Germinal center (tissue), 1 donor: ENCODE data around the gene GPR176.

ENCODE experiments used
- DNase-seq: peaks from one replicate; pipeline ENCODE4 v3.0.0; 2012; ENCODE audit warnings: mixed read lengths, low spot score

The GPR176 gene

DNA sequence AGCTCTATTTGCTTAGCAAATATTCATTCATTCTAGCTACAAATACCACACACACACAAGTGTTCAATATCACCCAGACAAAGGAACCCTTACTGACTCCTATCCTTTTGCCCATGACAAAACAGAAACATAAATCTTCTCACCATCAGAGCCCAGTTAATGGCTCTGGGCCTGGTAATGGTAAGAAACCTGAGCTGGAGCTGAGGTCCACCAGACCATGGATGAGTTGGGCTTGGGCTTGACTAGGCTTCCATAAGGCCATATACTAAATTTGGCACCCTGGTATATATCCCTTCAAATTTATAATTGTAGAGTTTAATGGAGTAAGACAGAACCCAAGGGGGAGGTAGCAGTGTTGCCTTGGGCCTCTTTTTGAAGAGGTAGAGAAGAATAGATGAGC lies 29.4 kb downstream of the GPR176 start:
- no peak for DNase-seq

DNA sequence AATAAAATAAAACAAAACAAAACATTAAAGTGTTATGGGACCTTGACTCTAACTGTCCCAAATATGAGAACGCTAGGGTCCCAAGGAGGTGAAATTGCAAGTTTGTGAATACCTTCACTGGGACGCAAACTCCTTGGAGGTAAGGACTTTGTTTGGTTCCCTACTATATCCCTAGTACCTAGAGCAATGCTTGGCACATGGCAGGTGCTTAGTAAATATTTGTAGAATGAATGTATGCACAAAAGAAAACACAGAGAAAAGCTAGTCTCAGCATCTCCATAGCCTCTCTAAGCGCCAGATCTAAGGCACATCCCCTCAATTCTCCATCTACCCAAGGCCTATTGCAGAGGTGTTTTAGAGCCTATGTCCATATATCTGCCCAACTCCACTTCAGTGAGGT lies 30.5 kb downstream of the GPR176 start:
- DNase-seq, result no peak

DNA sequence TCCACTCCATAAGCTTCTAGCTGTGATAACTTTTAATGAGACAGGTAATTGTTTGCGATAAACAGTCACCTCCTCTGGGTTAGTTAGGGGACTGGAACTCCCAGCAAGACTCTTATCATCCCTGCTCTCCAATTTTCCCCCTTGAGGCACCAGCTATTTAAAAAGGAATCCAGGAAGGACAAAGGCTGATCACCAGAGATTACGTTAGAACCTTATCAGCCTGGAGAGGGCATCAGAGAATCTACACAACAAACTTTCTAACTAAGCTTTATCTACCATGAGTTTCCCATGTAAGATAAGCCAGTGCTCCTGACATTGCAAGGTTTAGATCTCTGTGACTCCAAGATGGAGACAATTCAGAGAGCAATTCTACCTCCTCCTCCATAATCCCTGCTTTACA lies 31.3 kb downstream of the GPR176 start:
- no peak for DNase-seq

DNA sequence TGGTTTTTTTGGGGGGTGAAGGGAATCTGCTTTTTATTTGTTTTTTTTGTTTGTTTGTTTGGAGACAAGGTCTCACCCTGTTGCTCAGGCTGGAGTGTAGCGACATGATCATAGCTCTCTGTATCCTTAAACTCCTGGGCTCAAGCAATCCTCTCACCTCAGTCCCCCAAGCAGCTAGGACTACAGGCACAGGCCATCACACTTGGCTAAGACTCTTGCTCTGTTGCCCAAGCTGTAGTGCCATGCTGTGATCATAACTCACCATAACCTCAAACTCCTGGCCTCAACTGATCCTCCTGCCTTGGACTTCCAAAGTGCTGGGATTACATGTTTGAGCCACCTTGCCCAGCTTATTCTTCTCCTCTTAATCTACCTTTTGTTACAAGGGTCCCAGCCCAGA lies 31.8 kb downstream of the GPR176 start:
- no peak for DNase-seq

DNA sequence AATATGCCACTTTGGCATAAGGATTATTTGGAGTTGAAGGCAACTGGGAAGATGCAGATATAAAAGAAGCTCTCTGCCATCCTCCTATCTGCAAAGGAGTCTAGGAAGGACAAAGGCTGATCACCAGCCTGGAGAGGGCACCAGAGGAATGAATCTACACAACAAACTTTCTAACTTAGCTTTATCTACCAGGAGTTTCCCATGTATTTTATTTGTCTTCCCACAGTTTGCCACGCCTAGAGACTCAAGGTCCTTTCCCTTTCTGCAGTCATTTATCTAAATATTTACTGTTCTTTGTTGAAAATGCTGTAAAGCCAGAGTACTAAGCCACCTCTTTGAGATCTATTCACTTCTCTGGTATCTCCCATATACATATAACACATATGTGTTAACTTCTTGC lies 32.2 kb downstream of the GPR176 start:
- DNase-seq, result no peak

DNA sequence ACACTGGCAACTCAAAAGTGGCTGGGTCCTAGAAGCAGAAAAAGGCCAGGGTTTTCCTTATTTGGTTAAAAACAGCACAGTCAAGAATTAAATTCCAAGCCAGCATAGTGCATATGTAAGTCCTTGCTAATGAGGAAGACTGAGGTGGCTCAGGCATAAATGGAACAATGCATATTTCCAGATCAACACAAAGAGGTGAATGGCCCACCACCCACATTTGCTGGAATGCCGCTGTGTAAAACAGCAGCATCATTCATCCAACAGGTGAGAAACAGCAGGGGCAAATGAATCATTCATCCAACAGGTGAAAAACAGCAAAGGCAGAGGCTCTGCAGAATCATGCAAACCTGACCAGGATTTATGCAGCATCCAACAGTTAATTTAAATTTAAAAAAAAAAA lies 32.9 kb downstream of the GPR176 start:
- no peak for DNase-seq

DNA sequence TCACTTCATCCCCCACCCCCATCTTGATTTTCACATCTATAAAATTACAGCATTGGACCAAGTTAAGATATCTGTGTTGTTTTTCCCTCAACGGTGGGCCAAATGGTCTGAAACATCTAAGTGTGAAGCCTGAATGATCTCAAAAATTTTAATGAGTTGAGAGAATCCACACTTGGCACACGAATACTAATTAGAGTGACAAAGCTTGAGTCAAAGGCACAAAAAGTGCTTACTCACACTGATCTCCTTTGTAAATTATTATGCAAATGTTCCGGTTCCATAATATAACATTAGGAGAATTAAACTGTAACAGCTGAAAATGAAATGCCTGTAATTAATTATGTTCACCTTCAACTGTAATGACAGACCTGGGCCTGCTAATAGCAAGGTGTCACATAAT lies 33.6 kb downstream of the GPR176 start:
- DNase-seq, result no peak

DNA sequence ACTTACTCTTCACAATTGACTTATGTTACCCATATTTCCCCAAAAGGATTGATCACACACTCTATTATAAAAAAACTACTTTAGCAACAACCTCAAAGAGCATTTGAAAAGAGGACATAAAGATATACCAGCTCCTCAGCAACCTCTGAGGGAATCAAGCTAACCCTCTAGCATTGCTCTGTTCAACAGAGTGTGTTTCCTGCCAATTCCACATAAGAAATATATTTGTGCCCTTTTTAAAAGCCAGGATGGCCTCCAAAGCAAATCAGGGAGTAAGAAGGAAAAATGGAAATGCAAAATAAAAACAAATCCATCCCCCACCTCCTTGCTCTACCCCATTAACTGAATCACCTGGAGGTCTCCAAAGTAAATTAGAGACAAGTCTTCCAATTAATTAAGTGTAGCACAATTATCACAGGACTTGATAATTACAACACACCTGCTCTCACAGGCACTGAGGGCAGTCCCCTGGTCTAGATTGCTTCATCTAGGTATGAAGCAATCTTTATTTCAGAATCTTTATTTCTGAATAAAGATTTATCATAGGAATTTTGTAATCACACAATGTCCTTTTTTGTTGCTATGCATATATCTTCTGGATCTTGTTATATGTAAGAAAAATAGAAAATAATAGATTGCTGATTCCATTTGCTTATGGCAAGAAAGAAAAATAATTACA lies 34.8 kb downstream of the GPR176 start:
- no peak for DNase-seq

DNA sequence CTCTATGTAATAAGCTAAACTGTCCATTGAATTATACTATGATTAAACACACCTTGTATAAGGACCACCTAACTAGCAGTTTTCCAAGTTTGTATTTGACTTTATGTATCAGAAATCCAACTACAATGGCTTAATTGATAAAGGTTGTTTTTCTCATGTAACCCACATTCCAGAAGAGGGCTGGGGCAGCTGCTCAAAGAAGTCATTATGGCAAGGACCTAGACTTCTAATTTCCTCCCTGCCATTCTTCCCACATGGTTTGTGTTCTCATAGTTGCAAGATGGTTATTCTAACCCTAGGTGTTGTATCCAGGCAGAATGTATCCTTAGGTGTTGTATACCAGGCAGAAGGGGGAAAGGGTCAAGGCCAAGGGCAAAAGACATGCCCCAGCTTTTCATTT lies 35.7 kb downstream of the GPR176 start:
- no peak for DNase-seq

DNA sequence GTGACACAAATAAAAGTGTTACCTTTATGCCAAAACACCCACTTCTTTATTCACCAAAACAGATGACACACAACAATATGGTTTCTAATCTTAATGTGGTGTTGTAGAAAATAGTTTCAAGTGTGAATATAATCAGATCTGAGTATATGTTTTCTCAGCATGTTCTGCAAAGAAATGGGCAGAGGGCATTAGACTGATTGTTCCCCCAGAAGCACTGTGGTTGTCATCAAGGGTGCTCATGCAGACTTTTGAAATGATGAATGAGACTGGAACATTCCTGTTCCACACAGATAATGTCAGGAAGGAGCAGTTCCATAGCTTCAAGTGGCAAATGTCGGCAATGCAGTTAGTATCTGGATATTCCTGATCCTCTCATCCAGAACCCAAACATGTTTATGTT lies 37.5 kb downstream of the GPR176 start:
- no peak for DNase-seq

DNA sequence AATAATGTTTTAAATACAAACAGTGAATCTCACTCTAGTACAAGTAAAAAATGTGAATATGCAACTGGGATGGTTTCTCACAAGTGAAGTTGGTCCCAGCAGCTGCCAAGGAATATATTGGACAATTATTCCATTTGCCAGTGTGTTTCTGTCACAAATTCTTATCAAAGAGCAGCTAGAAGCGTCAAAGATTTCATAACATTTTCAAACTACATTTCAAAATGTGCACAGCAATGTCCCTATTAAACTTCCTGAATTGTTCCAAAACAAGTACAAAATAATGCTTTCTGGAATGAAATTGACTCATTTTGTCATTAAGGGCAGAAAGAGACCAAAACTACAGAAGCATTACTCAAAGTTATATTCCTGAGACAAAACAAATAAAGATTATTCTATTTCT lies 38.3 kb downstream of the GPR176 start:
- DNase-seq, result no peak

DNA sequence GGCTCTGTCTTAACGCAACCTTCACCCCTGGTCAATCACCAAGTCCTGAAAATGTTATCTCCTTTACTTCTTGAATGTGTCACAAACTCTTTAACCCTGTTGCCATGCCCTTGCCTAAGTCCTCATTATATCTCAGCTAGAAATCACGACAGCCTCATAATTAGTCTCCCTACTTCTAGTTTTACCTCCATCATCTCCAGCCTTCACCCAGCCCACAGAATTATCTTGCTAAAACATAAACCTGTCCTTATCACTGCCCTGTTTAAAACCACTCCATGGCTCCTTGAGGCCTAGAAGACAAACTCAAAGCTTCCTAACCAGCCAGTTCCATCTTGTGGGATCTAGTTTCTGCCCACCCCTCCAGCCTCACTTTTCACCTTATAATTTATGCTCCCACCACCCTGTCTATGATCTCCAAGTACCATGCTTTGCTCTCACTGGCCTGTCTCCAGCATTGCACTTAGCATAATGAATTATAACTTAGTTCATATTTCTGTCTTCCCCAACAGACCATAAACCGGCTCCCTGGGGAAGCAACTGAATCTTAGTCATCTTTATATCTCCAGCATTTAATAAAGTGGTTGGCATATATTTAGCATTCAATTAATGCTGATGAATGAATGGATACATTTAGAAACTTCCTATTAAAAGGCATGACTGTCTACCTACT lies 39.2 kb downstream of the GPR176 start:
- no peak for DNase-seq

DNA sequence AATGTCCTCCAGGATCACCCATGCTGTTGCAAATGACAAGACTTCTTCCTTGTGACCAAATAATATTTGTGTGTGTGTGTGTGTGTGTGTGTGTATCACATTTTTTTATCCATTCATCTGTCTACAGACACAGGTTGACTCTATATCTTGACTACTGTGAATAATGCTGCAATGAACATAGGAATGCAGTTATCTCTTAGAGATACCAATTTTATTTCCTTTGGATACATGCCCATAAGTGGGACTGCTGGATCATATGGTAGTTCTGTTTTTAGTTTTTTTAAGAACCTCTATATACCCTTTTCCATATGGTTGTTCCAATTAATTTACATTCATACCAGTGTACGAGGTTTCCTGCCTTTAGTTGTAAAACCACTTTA lies 41.7 kb downstream of the GPR176 start:
- DNase-seq, result no peak

DNA sequence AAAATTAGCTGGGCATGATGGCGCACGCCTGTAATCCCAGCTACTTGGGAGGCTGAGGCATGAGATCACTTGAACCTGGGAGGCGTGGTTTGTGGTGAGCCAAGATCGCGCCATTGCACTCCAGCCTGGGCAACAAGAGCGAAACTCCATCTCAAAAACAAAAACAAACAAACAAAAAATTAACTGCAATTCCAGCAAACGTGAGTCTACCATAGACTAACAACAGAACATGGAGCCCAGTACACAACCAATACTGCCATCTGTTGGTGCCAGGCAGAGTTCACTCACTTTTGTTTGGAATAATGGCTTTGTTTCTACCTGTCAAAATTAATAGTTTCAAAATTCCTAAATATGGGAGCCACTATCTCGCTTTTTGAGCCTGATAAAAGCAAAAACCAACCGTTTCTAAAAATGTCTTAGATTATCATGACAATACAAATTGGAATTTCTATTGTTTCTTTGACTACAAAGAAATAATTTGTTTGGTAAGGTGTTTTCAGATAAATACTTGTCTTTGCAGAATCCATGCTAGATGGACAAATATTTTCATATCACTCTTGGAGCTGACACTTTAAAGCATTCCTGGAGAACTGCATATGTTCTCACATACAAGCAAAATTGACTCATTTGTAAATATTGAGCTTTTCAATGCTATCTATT lies 45.0 kb downstream of the GPR176 start:
- DNase-seq, result peak; percentile 10

DNA sequence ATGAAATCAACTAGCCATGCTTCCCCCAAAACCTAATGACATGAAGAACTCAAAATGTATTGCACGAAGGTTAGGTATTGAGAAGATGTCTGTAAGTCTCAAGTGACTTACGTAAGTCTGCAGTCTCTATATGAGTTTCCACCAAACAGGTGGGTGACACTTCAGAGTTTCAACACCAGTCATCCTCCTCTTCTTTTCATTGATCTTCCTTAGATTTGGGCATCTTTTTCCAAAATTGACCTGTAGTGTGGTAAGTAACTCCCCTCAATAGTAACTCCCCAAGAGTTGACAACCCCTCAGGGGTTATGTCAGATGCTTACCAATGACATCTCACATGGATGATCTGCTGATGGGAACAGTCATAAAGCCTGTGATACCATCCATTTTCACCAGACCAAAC lies 46.1 kb downstream of the GPR176 start:
- DNase-seq, result no peak

DNA sequence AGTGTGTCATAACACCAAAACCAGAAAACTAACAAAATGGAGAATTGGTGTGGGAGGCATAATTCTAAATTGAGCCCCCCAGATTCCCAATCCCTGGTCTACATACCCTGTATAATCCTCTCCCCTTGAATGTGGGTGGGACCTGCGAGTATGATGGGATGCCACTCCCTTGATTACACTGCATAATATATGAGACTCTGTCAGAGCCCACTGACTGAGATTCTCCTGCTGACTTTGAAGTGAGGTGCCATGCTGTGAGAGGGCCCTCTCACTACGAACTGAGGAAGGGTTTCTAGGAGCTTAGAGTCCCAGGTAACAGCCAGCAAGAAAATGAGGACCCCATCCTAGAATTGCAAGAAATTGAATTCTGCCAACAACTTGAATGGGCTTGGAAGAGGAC lies 49.5 kb downstream of the GPR176 start:
- DNase-seq, result no peak

DNA sequence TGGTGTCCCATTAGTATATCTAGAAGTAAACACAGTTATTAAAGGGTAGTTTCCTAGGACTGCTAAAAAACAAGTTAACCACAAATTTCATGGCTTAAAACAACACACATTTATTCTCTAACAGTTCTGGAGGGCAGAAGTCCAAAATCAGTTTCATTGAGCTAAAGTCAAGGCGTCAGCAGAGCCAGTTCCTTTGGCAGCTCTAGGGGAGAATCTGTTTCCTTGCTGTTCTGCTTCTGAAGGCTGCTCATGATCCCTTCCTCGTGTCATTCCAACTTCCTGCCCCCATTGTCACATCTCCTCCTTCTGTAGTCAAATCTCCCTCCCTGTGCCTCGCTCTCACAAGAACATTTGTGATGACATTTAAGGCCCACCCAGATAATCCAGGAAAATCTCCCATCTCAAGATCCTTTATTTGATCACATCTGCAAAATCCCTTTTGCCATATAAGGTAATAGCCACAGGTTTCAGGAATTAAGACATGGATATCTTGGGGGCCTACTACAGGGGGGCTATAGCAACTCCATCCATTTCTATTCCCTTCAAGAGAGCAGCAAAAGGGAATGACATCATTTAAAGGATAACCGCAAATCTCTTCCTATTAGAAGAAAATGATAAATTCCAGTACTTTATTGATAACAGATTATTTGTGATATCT lies 50.1 kb downstream of the GPR176 start:
- DNase-seq, result no peak

DNA sequence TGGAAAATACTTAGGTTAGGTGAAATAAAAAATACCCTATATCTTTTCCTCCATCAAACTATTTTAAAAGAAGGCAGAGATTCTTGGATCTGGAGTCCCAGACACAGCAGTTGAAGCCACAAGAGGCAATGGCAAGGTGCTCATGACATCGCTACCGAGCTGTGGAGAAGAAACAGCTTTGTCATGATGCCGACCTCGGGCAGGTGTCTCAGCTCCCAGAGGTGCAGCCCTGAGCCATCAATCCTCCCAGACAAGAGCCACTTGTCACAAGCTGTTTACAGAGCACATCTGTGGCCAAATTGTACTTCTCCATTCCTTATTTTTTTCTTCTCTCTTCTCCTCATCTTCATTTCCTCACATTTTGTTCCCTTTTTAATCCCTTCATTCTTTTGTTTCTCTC lies 50.8 kb downstream of the GPR176 start:
- DNase-seq, result no peak

DNA sequence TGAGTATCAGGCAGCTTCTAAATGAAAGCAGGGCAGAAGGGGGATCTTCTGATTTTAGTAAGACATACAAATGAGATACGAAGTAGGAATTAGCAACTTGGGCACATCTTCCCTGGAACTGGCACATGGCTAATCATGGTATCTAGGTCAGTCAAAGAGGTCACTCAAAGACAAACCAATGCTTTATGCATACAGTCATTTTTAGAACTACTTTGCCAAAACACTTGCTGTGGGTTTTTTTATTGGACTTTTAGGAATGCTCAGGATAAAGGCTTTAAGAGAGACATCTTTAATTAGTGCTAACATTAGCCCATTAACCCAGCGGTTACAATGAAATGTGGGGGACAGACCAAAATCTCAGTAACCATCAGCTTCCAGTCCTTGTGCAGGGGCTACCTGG lies 51.7 kb downstream of the GPR176 start:
- no peak for DNase-seq

DNA sequence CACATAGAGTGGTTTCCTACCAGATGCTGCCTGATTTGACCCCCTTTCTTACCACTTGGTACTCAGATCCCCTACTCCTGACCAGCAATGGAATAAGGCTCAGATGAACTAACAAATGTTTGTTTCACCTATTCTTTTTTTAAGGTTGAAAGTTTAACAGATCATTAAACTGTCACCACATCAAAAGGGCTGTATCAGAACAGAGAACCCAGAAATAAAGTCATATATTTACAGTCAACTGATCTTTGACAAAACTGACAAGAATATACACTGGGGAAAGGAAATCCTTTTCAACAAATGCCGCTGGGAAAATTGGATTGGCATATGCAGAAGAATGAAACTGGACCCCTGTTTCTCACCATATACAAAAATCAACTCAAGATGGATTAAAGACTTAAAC lies 56.0 kb downstream of the GPR176 start:
- no peak for DNase-seq

DNA sequence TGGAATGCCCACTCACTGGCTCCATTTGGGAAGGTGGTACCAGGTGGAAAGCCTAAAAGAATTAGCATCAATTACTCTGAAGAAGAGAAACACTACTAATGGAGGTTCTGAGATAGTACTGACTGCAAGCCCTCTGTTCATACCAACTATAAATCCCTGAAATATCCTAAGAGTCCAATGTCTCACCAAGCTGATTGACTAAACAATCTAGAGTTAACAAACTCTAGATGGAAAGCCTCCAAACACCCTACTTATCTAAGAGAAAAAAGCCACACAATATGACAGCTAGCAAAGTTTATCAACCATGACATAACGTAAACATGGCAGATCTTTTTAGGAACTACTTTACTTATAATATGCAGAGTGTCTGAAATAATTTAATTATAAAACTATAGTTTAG lies 59.2 kb downstream of the GPR176 start:
- no peak for DNase-seq

DNA sequence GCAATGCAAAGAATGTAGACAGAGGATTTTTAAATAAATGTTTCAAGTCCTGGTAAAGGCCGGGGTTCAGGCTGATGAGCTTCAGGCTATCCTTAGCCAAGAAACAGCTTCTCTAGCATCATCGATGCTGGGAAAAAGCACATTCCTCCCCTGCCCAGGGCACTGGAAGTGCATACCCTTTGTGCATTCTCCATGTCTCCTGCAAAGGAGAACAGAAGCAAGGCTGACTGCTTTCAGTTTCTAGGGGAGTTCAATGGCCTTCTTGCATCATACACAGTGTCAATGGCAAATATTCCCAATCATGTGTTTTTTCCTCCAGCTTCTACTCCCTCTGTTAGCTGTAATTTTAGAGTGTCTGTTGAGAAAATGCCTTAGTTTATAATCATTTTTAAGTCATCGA lies 59.9 kb downstream of the GPR176 start:
- DNase-seq, result no peak

DNA sequence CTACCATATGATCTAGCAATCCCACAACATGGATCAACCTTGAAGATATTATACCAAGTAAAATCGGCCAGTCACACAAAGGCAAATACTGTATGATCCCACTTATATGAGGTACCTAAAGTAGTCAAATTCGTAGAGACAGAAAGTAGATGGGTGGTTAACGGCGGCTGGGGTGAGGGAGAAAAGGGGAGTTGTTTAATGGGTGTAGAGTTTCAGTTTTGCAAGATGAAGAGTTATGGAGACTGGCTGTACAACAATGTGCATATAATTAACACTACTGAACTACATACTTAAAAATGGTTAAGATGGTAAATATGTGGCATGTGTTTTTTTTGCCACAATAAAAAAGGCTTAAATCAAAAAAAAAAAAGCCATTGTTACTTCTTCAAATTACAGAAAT lies 60.4 kb downstream of the GPR176 start:
- no peak for DNase-seq
